CD4-positive, alpha-beta memory T cell (primary cell): ENCODE data around the gene URI1. TPM values are rescaled to one million over a fixed set of nuclear protein-coding genes. Genes with fewer than 3 reads are reported as not detected.

ENCODE experiments used
- CTCF ChIA-PET: fragments of 350-600 bp; sonication (Branson Sonifier 250); formaldehyde crosslinking; loops from one replicate; lab custom pipeline; 2021; ENCODE audit warnings: inconsistent platforms; ENCODE audit not compliant: partially characterized antibody; lab: Charles Lee
- POLR2A ChIA-PET: fragments of 350-600 bp; sonication (Branson Sonifier 250); formaldehyde crosslinking; loops from one replicate; lab custom pipeline; 2021; ENCODE audit not compliant: partially characterized antibody; lab: Charles Lee
- DNase-seq, 5 donors: peaks; one replicate each; pipeline versions ENCODE4 v3.0.0 to v3.0.0-alpha.2; 2020 to 2022; ENCODE audit warnings: mixed read lengths in 1 of 5
- H3K27ac ChIP-seq: one replicate; pipeline ENCODE4 v1.7.0; 2013; ENCODE audit warnings: low read depth, low read length
- H3K27me3 ChIP-seq: 2 replicates; pipeline ENCODE4 v1.7.0; 2013; ENCODE audit warnings: mild to moderate bottlenecking, low read length, moderate library complexity; ENCODE audit not compliant: insufficient read depth
- H3K36me3 ChIP-seq: 2 replicates; pipeline ENCODE4 v1.7.0; 2013; ENCODE audit warnings: mild to moderate bottlenecking, low read length, moderate library complexity; ENCODE audit not compliant: insufficient read depth
- H3K4me1 ChIP-seq: 2 replicates; pipeline ENCODE4 v1.7.0; 2013; ENCODE audit warnings: mild to moderate bottlenecking, low read length, moderate library complexity; ENCODE audit not compliant: insufficient read depth
- H3K4me3 ChIP-seq, 2 donors: one replicate each; pipeline ENCODE4 v1.7.0; 2013; ENCODE audit warnings: low read length in 2 of 2, mild to moderate bottlenecking in 1 of 2
- H3K9me3 ChIP-seq, 2 donors: one replicate each; pipeline ENCODE4 v1.7.0; 2013; ENCODE audit warnings: low read length in 2 of 2, control low read depth in 1 of 2; ENCODE audit not compliant: control insufficient read depth in 1 of 2
- H3K27ac Mint-ChIP-seq, 7 donors: one replicate each; pipeline ENCODE4 v1.8.0; 2020 to 2021; ENCODE audit warnings: mixed read lengths in 7 of 7, mild to moderate bottlenecking in 6 of 7, inconsistent platforms in 3 of 7, moderate library complexity in 3 of 7
- H3K27me3 Mint-ChIP-seq, 2 donors: one replicate each; pipeline ENCODE4 v1.8.0; 2020 to 2021; ENCODE audit warnings: mixed read lengths in 2 of 2
- H3K36me3 Mint-ChIP-seq, 2 donors: one replicate each; pipeline ENCODE4 v1.8.0; 2020 to 2021; ENCODE audit warnings: mixed read lengths in 2 of 2, inconsistent platforms in 1 of 2, mild to moderate bottlenecking in 1 of 2
- H3K4me1 Mint-ChIP-seq, 4 donors: one replicate each; pipeline ENCODE4 v1.8.0; 2020 to 2021; ENCODE audit warnings: mixed read lengths in 4 of 4, mild to moderate bottlenecking in 1 of 4
- H3K4me3 Mint-ChIP-seq, 8 donors: one replicate each; pipeline ENCODE4 v1.8.0; 2020 to 2021; ENCODE audit warnings: mixed read lengths in 8 of 8, mild to moderate bottlenecking in 7 of 8, moderate library complexity in 6 of 8, inconsistent platforms in 3 of 8
- H3K9me3 Mint-ChIP-seq, 8 donors: one replicate each; pipeline ENCODE4 v1.8.0; 2020 to 2021; ENCODE audit warnings: mixed read lengths in 8 of 8, mild to moderate bottlenecking in 5 of 8, inconsistent platforms in 3 of 8, moderate library complexity in 1 of 8
- intact Hi-C: fragments of 100-400 bp; cut with micrococcal nuclease; formaldehyde crosslinking; loops from one replicate; pipeline ENCODE4 v1.15.1; 2023
- polyA plus RNA-seq, 2 donors: library from polyadenylated mRNA; unstranded; fragments of 300-500 nt; fragmentation: Illumina TruSeq; gene quantifications; one replicate each; pipeline ENCODE4 v1.2.3, GENCODE V29; 2021
- total RNA-seq, 2 experiments: library from RNA; stranded (reverse); gene quantifications; one replicate each; pipeline ENCODE4 v1.2.3, GENCODE V29; 2021

Gene URI1
- total and polyA plus RNA-seq, 4 experiments from 2014 or later, result 16.6 to 95.0 (median 64.7) TPM

GRCh38 chr19:30052122-30053075 is 110.4 kb downstream of the URI1 start:
- intact Hi-C loops, result no loop called here
- no peak for DNase-seq
- H3K4me1 Mint-ChIP-seq, result peaks cover 0 to 5% (median 0%) of the 10 kb centered on the region in 4 donors
- H3K4me3 Mint-ChIP-seq, result no peak overlapping the region
- no peaks in the 10 kb centered on the region for H3K36me3 Mint-ChIP-seq
- CTCF ChIA-PET, result no interaction called here
- no peaks in the 10 kb centered on the region for H3K36me3 ChIP-seq
- no peaks in the 10 kb centered on the region for H3K9me3 Mint-ChIP-seq
- H3K27me3 ChIP-seq, result no peaks in the 10 kb centered on the region
- no peak overlapping the region for H3K4me3 ChIP-seq
- no peaks in the 10 kb centered on the region for H3K9me3 ChIP-seq
- H3K27ac Mint-ChIP-seq, result peak overlapping the region in 3 of 7 donors; percentile 7 to 53 (median 29)
- H3K27me3 Mint-ChIP-seq, result no peaks in the 10 kb centered on the region
- H3K4me1 ChIP-seq, result no peaks in the 10 kb centered on the region
- POLR2A ChIA-PET, result no interaction called here
- no peak overlapping the region for H3K27ac ChIP-seq

DNA sequence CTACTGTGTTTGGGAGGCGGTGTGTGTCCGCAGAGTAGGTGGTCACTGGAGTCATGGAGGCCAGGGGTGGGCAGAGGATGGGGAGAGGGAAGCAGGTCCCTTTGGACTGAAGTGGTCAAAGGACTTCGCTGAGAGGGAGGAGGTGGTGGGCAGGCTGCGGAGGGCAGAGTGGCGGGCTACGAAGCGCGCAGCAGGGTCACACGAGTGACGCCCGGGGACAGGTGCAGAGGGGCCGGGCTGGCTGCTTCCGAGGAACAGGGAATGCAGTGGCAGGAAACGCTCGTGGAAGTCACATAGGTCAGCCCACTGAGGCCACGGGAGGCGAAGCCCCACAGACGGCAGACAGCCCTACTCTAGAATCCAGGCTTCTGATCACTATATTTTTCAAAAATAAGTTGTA is 111.5 kb downstream of the URI1 start:
- H3K4me3 ChIP-seq, result no peak overlapping the region
- H3K27me3 ChIP-seq, result no peaks in the 10 kb centered on the region
- Mint-ChIP-seq H3K4me1 (peaks cover 0 to 5% (median 0%) of the 10 kb centered on the region in 4 donors), H3K9me3 (peaks cover 0 to 3% (median 0%) of the 10 kb centered on the region in 8 donors), H3K36me3 (no peaks in the 10 kb centered on the region), H3K27me3 (no peaks in the 10 kb centered on the region), H3K27ac (peak overlapping the region in 1 of 7 donors; percentile 64), H3K4me3 (peak overlapping the region in 1 of 8 donors; percentile 27)
- H3K9me3 ChIP-seq, result no peaks in the 10 kb centered on the region
- intact Hi-C loops, result no loop called here
- POLR2A ChIA-PET, result no interaction called here
- no peak for DNase-seq
- CTCF ChIA-PET, result no interaction called here
- no peak overlapping the region for H3K27ac ChIP-seq
- H3K36me3 ChIP-seq, result no peaks in the 10 kb centered on the region
- no peaks in the 10 kb centered on the region for H3K4me1 ChIP-seq

DNA sequence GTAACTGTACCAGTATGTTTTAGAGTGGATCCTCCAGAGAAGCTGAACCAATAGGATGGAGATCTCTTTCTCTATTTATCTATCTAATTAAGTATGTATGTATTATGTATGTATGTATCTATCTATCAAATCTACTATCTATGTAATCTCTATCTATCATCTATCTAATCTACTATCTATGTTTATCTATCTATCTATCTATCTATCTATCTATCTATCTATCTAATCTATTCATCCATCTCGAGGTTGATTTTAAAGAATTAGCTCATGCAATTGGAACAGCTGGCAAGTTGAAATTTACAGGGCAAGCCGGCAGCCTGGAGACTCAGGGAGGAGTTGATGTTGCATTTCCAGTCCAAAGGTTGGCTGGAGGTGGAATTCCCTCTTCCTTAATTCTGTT is 112.2 kb downstream of the URI1 start:
- H3K9me3 ChIP-seq, result no peaks in the 10 kb centered on the region
- no peaks in the 10 kb centered on the region for H3K27me3 ChIP-seq
- no peak for DNase-seq
- H3K36me3 ChIP-seq, result no peaks in the 10 kb centered on the region
- Mint-ChIP-seq H3K27me3 (no peaks in the 10 kb centered on the region), H3K4me3 (no peak overlapping the region), H3K4me1 (peaks cover 0 to 5% (median 0%) of the 10 kb centered on the region in 4 donors), H3K9me3 (peaks cover 0 to 3% (median 0%) of the 10 kb centered on the region in 8 donors), H3K36me3 (no peaks in the 10 kb centered on the region), H3K27ac (no peak overlapping the region)
- intact Hi-C loops, result no loop called here
- H3K4me3 ChIP-seq, result no peak overlapping the region
- no peak overlapping the region for H3K27ac ChIP-seq
- H3K4me1 ChIP-seq, result no peaks in the 10 kb centered on the region
- ChIA-PET CTCF (no interaction called here), POLR2A (no interaction called here)

DNA sequence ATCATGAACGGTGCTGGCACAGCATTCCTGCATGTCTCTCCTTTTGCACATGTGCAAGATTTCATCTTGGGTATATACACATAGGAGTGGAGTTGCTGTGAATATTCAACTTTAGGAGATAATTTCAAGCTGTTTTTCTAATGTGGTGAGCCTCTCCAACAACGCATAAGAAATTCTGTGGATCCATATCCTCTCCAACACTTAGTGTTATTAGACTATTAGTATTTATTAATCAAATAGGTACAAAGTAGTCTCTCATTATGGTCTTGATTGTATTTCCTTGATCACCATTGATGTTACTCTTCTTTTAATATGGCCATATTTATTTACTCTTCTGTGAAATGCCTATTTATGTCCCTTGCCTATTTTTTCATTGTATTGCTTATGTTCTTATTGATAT is 114.5 kb downstream of the URI1 start:
- H3K4me3 Mint-ChIP-seq, result peak overlapping the region in 1 of 8 donors; percentile 24

DNA sequence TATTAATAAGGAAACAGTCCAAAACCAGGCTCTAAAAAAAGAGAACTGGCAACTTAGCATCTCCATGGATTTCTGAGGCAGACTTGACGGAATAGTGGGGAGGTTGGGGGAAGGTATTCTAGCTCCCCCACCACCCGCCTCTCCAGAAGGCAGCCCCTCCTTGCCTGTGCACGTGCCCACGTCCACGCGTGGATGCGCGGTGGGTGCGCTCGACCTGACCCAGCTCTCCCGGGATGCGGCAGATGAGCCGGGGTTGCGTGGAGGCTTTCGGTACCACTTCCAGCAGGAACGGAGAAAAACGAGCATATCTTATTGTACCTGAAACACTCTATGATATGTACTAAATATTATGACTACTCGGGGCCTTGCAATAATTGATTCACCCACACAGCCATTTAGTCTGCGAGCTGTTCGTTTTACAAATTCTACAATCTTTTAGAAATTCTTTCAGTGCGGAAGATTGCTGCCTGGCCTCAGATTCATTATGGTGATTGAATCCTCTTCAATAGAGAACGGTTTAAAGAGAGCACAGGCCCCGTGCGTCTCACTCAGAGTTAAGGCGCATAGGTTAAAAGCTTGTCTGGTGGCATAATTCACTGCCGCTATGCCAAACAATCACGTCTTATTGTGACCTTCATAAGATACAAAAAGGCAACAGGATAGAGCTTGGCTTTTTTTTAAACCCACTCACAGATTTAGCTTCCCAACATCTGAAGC is 117.9 kb downstream of the URI1 start:
- no peaks in the 10 kb centered on the region for H3K4me1 ChIP-seq
- Mint-ChIP-seq H3K4me3 (no peak overlapping the region), H3K36me3 (no peaks in the 10 kb centered on the region), H3K4me1 (peaks cover 0 to 2% (median 0%) of the 10 kb centered on the region in 4 donors), H3K27ac (no peak overlapping the region), H3K27me3 (peaks cover 2 to 3% of the 10 kb centered on the region in 2 donors), H3K9me3 (peaks cover 0 to 3% (median 0%) of the 10 kb centered on the region in 8 donors)
- POLR2A ChIA-PET, result interaction anchor here (0.8 kb wide), 1 partner anchor 136 kb away, joined by 4 read pairs; no protein-coding TSS in a partner anchor
- H3K27ac ChIP-seq, result no peak overlapping the region
- H3K9me3 ChIP-seq, result no peaks in the 10 kb centered on the region
- H3K27me3 ChIP-seq, result no peaks in the 10 kb centered on the region
- CTCF ChIA-PET, result no interaction called here
- intact Hi-C loops, result no loop called here
- no peaks in the 10 kb centered on the region for H3K36me3 ChIP-seq
- no peak for DNase-seq
- no peak overlapping the region for H3K4me3 ChIP-seq

More for the DNA sequence above, 114.5 kb downstream of the URI1 start:
- Mint-ChIP-seq H3K36me3 (no peaks in the 10 kb centered on the region), H3K27ac (no peak overlapping the region), H3K9me3 (peaks cover 0 to 3% (median 0%) of the 10 kb centered on the region in 8 donors), H3K27me3 (peaks cover 0 to 3% of the 10 kb centered on the region in 2 donors), H3K4me1 (peaks cover 0 to 4% (median 0%) of the 10 kb centered on the region in 4 donors)
- Histone ChIP-seq H3K36me3 (no peaks in the 10 kb centered on the region), H3K4me1 (no peaks in the 10 kb centered on the region), H3K9me3 (no peaks in the 10 kb centered on the region), H3K27me3 (no peaks in the 10 kb centered on the region), H3K27ac (no peak overlapping the region), H3K4me3 (no peak overlapping the region)
- ChIA-PET CTCF (no interaction called here), POLR2A (interaction anchor here (0.6 kb wide), 1 partner anchor 26 kb away, joined by 3 read pairs; no protein-coding TSS in a partner anchor)
- DNase-seq, result no peak
- intact Hi-C loops, result no loop called here

DNA sequence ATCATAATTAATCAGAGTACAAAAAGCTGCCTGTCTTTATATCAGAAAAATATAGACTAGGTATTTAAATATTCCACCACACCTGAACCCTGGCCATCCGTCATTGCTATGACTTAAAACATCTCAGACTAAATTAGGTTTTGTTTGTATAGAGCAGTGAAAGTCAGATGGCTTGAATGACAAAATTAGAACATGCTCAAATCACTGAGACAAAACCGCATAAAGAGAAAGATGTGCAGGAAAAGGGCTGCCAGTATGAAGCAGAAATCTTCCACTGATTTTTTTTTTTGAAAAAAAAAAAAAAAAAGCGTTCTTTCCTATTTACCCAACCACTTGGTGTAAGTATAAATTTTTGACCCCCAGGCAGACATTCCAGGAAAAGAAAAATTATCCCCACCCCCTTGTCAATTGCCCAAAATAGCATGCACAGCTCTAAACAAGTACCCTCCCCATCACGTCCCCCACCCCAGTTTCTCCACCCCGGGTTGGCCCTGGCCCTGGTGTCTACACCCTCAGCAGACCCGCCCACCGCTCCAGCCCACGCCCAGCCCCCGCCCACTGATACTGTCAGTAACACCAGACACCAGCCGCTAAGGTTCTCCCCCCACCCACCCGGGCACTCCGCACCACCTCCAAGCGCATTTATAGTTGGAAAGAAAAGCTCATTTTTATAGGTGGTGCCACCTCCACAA is 118.6 kb downstream of the URI1 start:
- Mint-ChIP-seq H3K9me3 (peaks cover 0 to 3% (median 0%) of the 10 kb centered on the region in 8 donors), H3K4me1 (peaks cover 0 to 2% (median 0%) of the 10 kb centered on the region in 4 donors), H3K27me3 (peaks cover 3 to 6% of the 10 kb centered on the region in 2 donors), H3K27ac (no peak overlapping the region), H3K4me3 (peak overlapping the region in 1 of 8 donors; percentile 10), H3K36me3 (no peaks in the 10 kb centered on the region)
- intact Hi-C loops, result no loop called here
- ChIA-PET POLR2A (interaction anchor here (0.8 kb wide), 1 partner anchor 136 kb away, joined by 4 read pairs; no protein-coding TSS in a partner anchor), CTCF (no interaction called here)
- H3K27me3 ChIP-seq, result no peaks in the 10 kb centered on the region
- no peak for DNase-seq
- no peaks in the 10 kb centered on the region for H3K4me1 ChIP-seq
- no peaks in the 10 kb centered on the region for H3K9me3 ChIP-seq
- no peaks in the 10 kb centered on the region for H3K36me3 ChIP-seq
- H3K4me3 ChIP-seq, result no peak overlapping the region
- no peak overlapping the region for H3K27ac ChIP-seq
